Activated naive CD4-positive, alpha-beta T cell treated with anti-CD3 and anti-CD28 coated beads, Interleukin-2, amount 50 U/mL, for 72 hours (primary cell): ENCODE measurements around the gene TYW3. TPM values are rescaled to one million over a fixed set of nuclear protein-coding genes. Genes with fewer than 3 reads are reported as not detected.
"Not testable (repeated sequence)": the region's sequence is repeated elsewhere in the genome, so short reads cannot be mapped to it uniquely, and the experiment has no call there.

Source experiments
- ATAC-seq, 2 donors: fragments of 150-1000 bp; cut with Tn5 transposase; 2 replicates each; pipeline ENCODE4 v1.10.0; 2021; ENCODE audit warnings: mild to moderate bottlenecking in 2 of 2, moderate library complexity in 2 of 2
- DNase-seq, 2 donors: peaks; one replicate each; pipeline ENCODE4 v3.0.0; 2021 to 2022; ENCODE audit warnings: low spot score in 2 of 2
- H3K27ac Mint-ChIP-seq, 2 donors: one replicate each; pipeline ENCODE4 v1.8.0; 2022; ENCODE audit warnings: mild to moderate bottlenecking in 2 of 2, mixed read lengths in 2 of 2
- H3K36me3 Mint-ChIP-seq, 2 donors: one replicate each; pipeline ENCODE4 v1.8.0; 2022; ENCODE audit warnings: mixed read lengths in 2 of 2
- H3K9me3 Mint-ChIP-seq, 2 donors: one replicate each; pipeline ENCODE4 v1.8.0; 2022; ENCODE audit warnings: mixed read lengths in 2 of 2
- total RNA-seq, 2 donors: library from RNA; stranded (reverse); gene quantifications; one replicate each; pipeline ENCODE4 v1.2.3, GENCODE V29; 2022

Gene TYW3
- total RNA-seq, 2 donors from 2014 or later: 32.5 to 55.0 TPM

DNA sequence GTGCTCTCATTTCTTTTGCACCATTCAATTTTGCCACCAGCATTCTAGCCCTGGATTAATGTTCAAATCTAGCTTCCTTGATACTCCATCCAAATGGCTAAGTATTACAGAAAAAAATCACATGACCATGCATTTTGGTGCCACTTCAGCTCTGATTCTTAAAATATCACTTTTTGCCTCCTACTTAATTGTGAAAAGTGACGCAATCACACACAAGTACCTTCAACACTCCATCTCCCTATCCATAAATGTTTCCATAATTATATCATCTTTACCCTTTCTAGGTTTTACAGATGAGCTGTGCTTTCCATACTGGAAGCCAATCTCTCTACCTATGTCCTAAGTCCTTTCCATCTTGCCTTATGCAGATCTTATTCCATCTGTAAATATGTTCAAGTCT is 16.1 kb upstream of the TYW3 start:
- peaks cover 0 to 18% of the 10 kb centered on the region in 2 donors for H3K36me3 Mint-ChIP-seq
- ATAC-seq: no peak

DNA sequence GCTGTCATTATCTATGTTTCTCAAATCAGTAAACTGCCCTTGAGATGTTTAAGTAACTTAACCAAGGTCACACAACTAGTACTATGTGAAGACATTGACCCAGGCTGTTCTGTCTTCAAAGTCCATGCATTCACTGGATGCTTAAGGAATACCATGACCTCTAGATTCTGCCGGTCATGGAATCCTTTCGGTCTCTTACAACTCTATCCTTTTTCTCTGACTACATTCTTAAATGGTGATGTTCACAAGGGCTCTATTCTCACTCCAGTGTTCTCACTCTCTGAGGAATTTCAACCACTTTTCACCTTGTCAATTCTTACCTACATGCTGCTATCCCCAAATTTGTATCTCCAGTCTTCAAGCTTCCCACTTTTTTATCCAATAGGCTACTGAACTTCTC is 15.3 kb upstream of the TYW3 start:
- DNase-seq (no peak), ATAC-seq (no peak)
- no peak overlapping the region for H3K27ac Mint-ChIP-seq
- H3K9me3 Mint-ChIP-seq: no peaks in the 10 kb centered on the region
- H3K36me3 Mint-ChIP-seq: peaks cover 0 to 22% of the 10 kb centered on the region in 2 donors

More for the DNA sequence above, 16.1 kb upstream of the TYW3 start:
- Mint-ChIP-seq H3K27ac (no peak overlapping the region), H3K9me3 (no peaks in the 10 kb centered on the region)
- no peak for DNase-seq

DNA sequence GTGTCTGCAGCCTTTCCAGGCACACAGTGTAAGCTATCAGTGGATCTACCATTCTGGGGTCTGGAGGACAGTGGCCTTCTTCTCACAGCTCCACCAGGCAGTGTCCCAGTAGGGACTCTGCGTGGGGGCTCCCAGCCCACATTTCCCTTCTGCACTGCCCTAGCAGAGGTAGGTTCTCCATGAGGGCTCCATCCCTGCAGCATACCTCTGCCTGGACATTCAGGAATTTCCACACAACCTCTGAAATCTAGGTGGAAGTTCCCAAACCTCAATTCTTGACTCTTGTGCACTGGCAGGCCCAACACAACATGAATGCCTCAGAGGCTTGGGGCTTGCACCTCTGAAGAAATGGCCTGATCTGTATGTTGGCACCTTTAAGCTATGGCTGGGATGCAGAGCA is 6.9 kb upstream of the TYW3 start:
- Mint-ChIP-seq H3K27ac (no peak overlapping the region), H3K36me3 (peaks cover 31 to 44% of the 10 kb centered on the region in 2 donors), H3K9me3 (peaks cover 4 to 9% of the 10 kb centered on the region in 2 donors)
- DNase-seq (no peak), ATAC-seq (no peak)

DNA sequence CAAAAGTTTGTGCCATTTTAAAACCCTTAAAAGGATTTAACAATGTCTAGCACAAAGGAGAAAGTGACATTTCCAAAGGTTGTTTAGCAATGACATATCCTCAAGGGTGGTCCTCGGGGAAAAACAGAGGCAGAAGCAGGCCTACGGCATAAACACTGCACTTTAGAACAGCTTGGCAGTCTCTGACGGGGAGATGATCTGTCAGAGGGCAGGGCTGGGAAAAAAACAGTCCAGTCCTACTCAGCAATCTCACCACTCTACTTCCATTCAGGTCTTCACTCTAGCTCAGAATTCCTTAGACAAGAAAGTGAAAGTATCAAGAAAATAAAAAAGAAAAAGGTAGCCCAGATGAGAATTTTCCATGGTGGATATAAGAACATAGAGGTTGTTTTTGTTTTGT is 4.2 kb upstream of the TYW3 start:
- peaks cover 4 to 9% of the 10 kb centered on the region in 2 donors for H3K9me3 Mint-ChIP-seq
- ATAC-seq (no peak), DNase-seq (no peak)
- H3K27ac Mint-ChIP-seq: no peak overlapping the region
- peaks cover 37 to 39% of the 10 kb centered on the region in 2 donors for H3K36me3 Mint-ChIP-seq

DNA sequence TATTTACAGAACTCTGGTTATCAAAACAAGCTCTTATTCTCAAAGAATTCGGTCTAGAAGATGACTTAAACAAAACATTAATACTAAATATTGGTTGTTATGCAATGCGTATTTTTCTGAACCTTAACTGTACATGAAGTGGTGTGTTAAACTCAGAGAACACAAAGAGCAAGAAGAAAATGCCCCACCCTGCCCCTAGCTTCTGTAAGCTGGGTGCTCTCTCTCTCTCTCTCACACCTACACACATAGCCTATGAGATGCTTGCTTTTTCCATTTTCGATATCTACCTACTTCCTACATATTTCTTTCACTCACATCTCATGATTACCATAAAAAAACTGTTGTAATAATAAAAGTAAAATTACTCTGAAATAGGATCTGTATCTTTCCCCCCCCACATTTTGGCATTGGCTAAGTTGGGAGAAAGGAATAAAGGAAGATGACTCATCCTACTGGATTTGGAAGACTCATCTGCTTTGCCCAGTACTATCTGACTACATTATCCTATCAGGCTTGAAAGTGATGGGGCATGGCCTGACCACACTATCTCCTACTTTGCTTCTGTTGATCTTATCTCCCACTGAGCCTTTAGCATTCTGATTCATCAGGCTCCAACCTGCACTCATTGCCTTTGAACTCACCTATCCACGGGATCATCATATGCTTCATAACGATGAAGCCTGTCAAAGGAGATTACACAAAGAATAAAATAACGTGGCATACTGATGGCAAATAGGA is 3.0 kb upstream of the TYW3 start:
- H3K36me3 Mint-ChIP-seq: peaks cover 30 to 37% of the 10 kb centered on the region in 2 donors
- ATAC-seq (peak in 1 of 2 donors; percentile 41), DNase-seq (no peak)

DNA sequence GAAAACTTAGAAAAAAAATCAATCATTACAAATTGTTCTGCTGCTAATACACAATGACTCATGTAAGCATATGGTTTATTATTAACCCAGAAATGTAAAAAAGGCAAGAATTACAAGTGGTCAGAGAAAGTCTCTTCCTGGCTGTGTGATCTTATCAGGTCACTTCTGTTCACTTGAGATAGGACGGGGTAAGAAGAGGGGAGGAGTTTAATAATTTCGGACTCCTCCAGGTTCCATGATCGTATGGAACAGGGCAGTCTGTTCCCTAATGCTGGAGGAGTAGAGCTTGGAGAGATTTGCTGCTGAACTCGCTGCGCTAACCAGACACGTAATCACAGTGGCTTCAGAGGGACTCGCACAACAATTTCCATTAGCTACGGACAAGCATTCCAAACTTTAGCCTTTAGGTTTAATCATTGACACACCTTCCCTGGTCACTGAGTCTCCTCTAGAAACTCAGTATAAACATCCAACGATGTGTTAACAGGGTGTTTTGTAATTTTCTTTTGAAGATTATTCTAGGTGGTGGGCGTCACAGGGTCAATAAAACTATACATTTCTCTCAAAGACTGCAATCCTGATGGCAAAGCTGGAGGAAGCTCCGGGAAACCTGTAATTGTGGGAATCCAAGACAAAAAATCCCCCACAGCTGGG is 1.4 kb upstream of the TYW3 start:
- Mint-ChIP-seq H3K27ac (no peak overlapping the region), H3K36me3 (peaks cover 14 to 27% of the 10 kb centered on the region in 2 donors)

More for the DNA sequence above, 3.0 kb upstream of the TYW3 start:
- Mint-ChIP-seq H3K27ac (no peak overlapping the region), H3K9me3 (peaks cover 4 to 9% of the 10 kb centered on the region in 2 donors)

DNA sequence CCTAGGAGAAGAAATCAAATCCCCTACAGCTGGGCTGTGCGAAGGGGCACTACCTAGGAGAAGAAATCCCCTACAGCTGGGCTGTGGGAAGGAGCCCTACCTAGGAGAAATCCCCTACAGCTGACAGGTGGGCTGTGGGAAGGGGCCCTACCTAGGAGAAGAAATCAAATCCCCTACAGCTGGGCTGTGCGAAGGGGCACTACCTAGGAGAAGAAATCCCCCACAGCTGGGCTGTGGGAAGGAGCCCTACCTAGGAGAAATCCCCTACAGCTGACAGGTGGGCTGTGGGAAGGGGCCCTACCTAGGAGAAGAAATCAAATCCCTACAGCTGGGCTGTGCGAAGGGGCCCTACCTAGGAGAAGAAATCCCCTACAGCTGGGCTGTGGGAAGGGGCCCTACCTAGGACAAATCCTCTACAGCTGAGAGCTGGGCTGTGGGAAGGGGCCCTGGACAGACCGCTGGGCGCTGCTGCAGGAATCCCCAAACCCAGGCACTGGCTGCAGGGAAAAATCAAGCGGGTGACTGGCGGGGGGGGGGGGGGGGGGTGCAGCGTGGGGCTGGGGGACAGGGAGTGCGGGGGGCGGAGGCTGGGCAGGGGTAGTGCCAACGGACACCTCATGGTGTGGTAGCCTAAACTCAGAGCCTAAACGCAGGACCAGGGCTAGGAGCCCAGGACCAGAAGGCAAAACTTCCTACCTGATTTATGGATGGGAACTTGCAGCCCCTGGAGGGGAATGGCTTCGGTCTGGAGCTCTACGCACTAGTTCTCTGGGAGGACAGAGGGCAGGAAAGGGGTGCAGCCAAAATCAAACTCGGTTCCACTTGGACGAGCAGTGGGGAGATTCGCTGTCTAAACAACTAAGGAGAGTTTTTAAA is 643 bp upstream of the TYW3 start:
- Mint-ChIP-seq H3K27ac (peak overlapping the region; percentile 96 to 98), H3K36me3 (peaks cover 6 to 25% of the 10 kb centered on the region in 2 donors)
- H3K9me3 Mint-ChIP-seq: not testable (repeated sequence)
- ATAC-seq (peak; percentile 44 to 52), DNase-seq (peak in 1 of 2 donors; percentile 72)

More for the DNA sequence above, 1.4 kb upstream of the TYW3 start:
- DNase-seq (no peak), ATAC-seq (no peak)
- peaks cover 0 to 6% of the 10 kb centered on the region in 2 donors for H3K9me3 Mint-ChIP-seq

DNA sequence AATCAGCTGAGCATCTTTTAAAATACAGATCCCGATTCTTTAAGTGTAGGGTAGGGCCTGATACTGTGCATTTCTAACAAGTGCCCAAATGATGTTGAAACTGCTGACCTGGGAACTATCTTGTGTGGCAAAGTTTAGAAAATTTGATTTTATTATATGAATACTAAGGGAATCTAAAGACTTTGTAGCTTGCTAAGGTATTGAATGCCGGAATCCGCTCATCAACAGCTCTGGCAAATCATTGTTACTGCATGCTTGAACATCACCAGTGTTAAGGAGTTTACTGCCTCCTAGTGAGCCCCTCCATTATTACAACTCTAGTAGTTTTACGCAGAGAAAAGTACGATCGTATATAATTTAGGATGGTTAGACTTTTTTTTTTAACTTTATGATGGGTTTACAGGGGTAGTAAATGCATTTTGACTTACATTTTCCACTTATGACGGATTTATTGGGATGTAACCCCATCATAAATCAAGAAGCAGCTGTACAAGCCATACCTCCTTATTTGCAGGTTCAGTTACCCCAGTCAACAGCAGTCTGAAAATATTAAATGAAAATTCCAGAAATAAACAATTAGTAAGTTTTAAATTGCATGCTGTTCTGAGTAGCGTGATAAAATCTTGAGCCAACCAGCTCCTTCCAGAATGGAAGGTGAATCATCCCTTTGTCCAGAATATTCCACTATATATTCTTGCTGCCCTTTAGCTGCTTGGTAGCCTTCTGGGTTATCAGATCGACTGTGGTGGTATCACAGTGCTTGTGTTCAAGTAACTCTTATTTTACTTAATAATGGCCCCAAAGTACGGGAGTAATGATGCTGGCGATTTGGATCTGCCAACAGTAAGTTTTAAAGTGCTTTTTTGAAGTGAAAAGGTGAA is 892 bp downstream of the TYW3 start:
- peak; percentile 45 to 62 for ATAC-seq
- Mint-ChIP-seq H3K36me3 (peaks cover 21 to 33% of the 10 kb centered on the region in 2 donors), H3K9me3 (no peaks in the 10 kb centered on the region), H3K27ac (peak overlapping the region; percentile 96 to 98)
- DNase-seq: peak in 1 of 2 donors; percentile 54

DNA sequence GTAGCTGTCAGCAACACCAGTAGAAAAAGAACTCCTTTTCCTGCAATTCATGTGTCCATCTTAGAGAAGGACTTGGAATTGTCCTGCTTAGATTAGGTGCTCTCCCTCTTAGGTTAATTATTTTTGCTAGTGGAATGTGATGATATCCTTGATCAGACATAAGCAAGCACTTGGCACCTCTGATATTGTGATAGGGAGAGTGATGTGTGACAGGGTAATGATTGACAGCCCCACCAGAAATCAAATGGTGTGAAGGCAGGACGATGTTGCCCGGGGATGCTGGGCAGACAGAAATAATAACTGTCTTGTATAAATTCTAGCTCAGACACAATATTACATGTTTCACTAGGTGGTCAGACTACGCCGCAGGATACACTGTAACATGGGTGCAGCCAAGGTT is 4.4 kb downstream of the TYW3 start:
- no peak for ATAC-seq
- H3K27ac Mint-ChIP-seq: no peak overlapping the region
- no peak for DNase-seq
- H3K36me3 Mint-ChIP-seq: peaks cover 52 to 66% of the 10 kb centered on the region in 2 donors
- H3K9me3 Mint-ChIP-seq: peaks cover 3 to 5% of the 10 kb centered on the region in 2 donors

DNA sequence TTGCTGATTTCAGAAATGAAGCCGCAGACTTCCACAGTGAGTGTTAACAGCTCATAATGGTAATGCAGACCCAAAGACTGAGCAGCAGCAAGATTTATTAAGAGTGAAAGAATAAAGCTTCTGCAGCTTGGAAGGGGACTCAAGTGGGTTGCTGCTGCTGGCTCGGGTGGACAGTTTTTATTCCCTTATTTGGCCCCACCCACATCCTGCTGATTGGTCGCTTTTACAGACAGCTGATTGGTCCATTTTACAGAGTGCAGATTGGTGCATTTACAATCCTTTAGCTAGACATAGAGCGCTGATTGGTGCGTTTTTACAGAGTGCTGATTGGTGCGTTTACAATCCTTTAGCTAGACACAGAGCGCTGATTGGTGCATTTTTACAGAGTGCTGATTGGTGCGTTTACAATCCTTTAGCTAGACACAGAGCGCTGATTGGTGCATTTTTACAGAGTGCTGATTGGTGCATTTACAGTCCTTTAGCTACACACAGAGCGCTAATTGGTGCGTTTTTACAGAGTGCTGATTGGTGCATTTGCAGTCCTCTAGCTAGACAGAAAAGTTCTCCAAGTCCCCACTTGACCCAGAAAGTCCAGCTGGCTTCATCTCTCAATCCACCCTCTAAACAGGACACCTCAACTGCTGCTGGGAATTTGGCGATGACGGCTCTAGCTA is 7.5 kb downstream of the TYW3 start:
- not testable (repeated sequence) for ATAC-seq, DNase-seq, H3K27ac Mint-ChIP-seq
- peaks cover 74 to 75% of the 10 kb centered on the region in 2 donors for H3K36me3 Mint-ChIP-seq
- peaks cover 10 to 13% of the 10 kb centered on the region in 2 donors for H3K9me3 Mint-ChIP-seq

DNA sequence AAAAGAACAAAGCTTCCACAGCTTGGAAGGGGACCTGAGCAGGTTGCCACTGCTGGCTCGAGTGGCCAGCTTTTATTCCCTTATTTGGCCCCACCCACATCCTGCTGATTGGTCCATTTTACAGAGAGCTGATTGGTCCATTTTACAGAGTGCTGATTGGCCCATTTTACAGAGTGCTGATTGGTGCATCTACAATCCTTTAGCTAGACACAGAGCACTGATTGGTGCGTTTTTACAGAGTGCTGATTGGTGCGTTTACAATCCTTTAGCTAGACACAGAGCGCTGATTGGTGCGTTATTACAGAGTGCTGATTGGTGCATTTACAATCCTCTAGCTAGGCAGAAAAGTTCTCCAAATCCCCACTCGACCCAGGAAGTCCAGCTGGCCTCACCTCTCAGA is 12.3 kb downstream of the TYW3 start:
- not testable (repeated sequence) for DNase-seq, ATAC-seq, H3K27ac Mint-ChIP-seq, H3K9me3 Mint-ChIP-seq
- H3K36me3 Mint-ChIP-seq: peaks cover 63 to 65% of the 10 kb centered on the region in 2 donors

DNA sequence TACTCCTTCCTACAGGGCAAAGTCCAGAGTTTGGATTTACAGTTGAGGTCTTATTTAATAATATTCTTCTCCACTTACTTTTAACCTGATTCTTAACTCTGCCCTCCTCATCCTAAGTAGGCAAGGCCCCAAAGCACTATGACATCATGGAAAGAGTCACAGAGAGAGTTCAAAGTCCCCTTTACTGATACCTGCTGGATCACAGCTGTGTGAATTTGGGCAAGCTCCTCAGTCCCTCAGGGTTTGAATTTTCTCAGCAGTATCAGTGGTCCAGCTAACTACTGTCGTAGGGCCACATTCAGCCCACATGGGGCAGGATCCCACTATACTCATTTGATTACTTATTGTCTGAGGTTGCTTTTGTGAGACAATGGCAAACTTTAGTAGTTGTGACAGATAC is 16.0 kb downstream of the TYW3 start:
- H3K36me3 Mint-ChIP-seq: peaks cover 51 to 55% of the 10 kb centered on the region in 2 donors
- ATAC-seq (peak in 1 of 2 donors; percentile 30), DNase-seq (no peak)
- peaks cover 2 to 7% of the 10 kb centered on the region in 2 donors for H3K9me3 Mint-ChIP-seq
- H3K27ac Mint-ChIP-seq: no peak overlapping the region

DNA sequence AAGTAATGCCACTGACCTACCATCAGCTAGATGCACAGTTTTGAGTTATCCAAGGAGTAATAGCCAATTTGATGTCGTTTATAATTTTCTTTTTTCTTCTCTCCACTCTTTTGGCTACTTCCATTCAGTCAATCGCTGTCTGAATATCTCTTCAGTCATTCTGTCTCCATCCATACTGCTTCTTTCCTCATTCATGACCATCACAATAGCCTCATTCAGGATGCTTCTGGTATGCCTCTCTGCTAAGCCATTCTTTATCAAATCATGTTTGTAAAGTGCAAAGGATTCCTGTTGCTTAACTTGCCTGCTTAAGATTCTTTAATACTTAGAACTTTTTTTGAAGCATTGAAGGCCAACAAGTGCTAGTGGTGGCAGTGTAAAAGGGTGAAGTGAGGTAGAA is 20.2 kb downstream of the TYW3 start:
- ATAC-seq (no peak), DNase-seq (no peak)
- Mint-ChIP-seq H3K9me3 (peaks cover 3 to 17% of the 10 kb centered on the region in 2 donors), H3K27ac (no peak overlapping the region), H3K36me3 (peaks cover 58 to 64% of the 10 kb centered on the region in 2 donors)

DNA sequence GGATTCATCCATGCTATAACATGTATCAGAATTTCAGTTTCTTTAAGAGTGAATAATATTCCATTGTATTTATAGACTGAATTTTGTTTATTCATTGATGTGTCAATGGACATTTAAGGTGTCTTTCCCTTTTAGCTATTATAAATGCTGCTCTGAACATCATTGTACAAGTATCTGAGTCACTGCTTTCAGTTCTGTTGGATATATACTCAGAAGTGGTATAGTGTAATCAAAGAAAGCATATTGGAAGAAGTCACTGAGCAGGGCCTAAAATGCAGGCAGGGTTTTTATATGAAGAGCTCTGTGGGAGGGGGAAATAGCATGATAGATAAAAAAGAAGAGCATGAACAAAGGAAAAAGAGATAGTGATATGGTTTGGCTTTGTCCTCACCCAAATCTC is 22.5 kb downstream of the TYW3 start:
- peak; percentile 37 to 64 for ATAC-seq
- Mint-ChIP-seq H3K36me3 (peaks cover 62 to 80% of the 10 kb centered on the region in 2 donors), H3K27ac (no peak overlapping the region)

DNA sequence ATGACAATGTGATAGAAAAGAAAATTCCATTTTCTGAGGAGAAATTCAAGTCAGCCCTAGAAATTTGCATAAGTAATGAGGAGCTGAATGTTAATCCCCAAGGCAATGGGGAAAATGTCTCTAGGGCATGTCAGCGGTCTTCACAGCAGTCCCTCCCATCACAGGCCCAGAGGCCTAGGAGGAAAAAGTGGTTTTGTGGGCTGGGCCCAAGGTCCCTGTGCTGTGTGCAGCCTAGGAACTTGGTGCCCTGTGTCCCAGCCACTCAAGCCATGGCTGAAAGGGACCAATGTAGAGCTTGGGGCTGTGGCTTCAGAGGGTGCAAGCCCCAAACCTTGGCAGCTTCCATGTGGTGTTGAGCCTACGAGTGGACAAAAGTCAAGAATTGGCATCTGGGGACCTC is 23.7 kb downstream of the TYW3 start:
- ATAC-seq, H3K27ac Mint-ChIP-seq, DNase-seq: not testable (repeated sequence)
- peaks cover 3 to 18% of the 10 kb centered on the region in 2 donors for H3K9me3 Mint-ChIP-seq
- peaks cover 63 to 84% of the 10 kb centered on the region in 2 donors for H3K36me3 Mint-ChIP-seq

More for the DNA sequence above, 22.5 kb downstream of the TYW3 start:
- DNase-seq: no peak
- peaks cover 3 to 18% of the 10 kb centered on the region in 2 donors for H3K9me3 Mint-ChIP-seq
